BE2C (cell line): ENCODE results near the gene BMF.
"Not testable (repeated sequence)": the region's sequence is repeated elsewhere in the genome, so short reads cannot be mapped to it uniquely, and the experiment has no call there.

ENCODE experiments used
- DNase-seq: peaks from one replicate; pipeline ENCODE4 v3.0.0-alpha.2; 2020
- H3K27me3 ChIP-seq: fragments of 250-450 bp; sonication (Bioruptor Pico); 2 replicates; pipeline ENCODE4 v1.5.1; 2020; ENCODE audit warnings: mild to moderate bottlenecking
- H3K36me3 ChIP-seq: fragments of 250-450 bp; sonication (Bioruptor Pico); 2 replicates; pipeline ENCODE4 v1.5.1; 2020; ENCODE audit warnings: mild to moderate bottlenecking
- H3K4me1 ChIP-seq: fragments of 250-450 bp; sonication (Bioruptor Pico); 2 replicates; pipeline ENCODE4 v1.5.1; 2020
- H3K4me3 ChIP-seq: 2 replicates; pipeline ENCODE4 v1.5.1; 2011; ENCODE audit warnings: low read depth, low read length
- H3K9me3 ChIP-seq: fragments of 250-450 bp; sonication (Bioruptor Pico); 2 replicates; pipeline ENCODE4 v1.5.1; 2020
- CTCF ChIP-seq: IDR thresholded peaks from 2 replicates; pipeline ENCODE4 v1.5.1; 2012; ENCODE audit warnings: mild to moderate bottlenecking, low read depth, low read length

The BMF gene

GRCh38 chr15:40081691-40082194 lies 26.9 kb downstream of the BMF start:
- Histone ChIP-seq H3K36me3 (no peaks in the 10 kb centered on the region), H3K4me3 (peak overlapping the region; percentile 34), H3K4me1 (peaks cover 12% of the 10 kb centered on the region), H3K9me3 (no peaks in the 10 kb centered on the region), H3K27me3 (no peaks in the 10 kb centered on the region)
- TF ChIP-seq CTCF, result no peak
- peak; percentile 56 for DNase-seq

- Histone ChIP-seq H3K9me3 (no peaks in the 10 kb centered on the region), H3K36me3 (no peaks in the 10 kb centered on the region), H3K4me3 (no peak overlapping the region), H3K27me3 (no peaks in the 10 kb centered on the region), H3K4me1 (peaks cover 12% of the 10 kb centered on the region)
- TF ChIP-seq CTCF, result no peak
- DNase-seq, result no peak
Observed at GRCh38 chr15:40080847-40081246, 27.8 kb downstream of the BMF start.

GRCh38 chr15:40080104-40080503 lies 28.6 kb downstream of the BMF start:
- H3K4me3 ChIP-seq, result no peak overlapping the region
- peaks cover 10% of the 10 kb centered on the region for H3K4me1 ChIP-seq
- no peaks in the 10 kb centered on the region for H3K9me3 ChIP-seq
- no peaks in the 10 kb centered on the region for H3K27me3 ChIP-seq
- no peak for DNase-seq
- no peak for TF ChIP-seq CTCF
- H3K36me3 ChIP-seq, result no peaks in the 10 kb centered on the region

GRCh38 chr15:40079456-40079855 lies 29.2 kb downstream of the BMF start:
- Histone ChIP-seq H3K9me3 (no peaks in the 10 kb centered on the region), H3K27me3 (no peaks in the 10 kb centered on the region), H3K36me3 (no peaks in the 10 kb centered on the region), H3K4me1 (peaks cover 9% of the 10 kb centered on the region), H3K4me3 (no peak overlapping the region)
- TF ChIP-seq CTCF, result no peak
- no peak for DNase-seq

- H3K4me3 ChIP-seq, result no peak overlapping the region
- no peak for DNase-seq
- no peak for TF ChIP-seq CTCF
Observed at GRCh38 chr15:40075298-40076044, 33.2 kb downstream of the BMF start.

GRCh38 chr15:40074656-40075055 lies 34.0 kb downstream of the BMF start:
- H3K36me3 ChIP-seq, DNase-seq, H3K4me1 ChIP-seq, H3K4me3 ChIP-seq, H3K9me3 ChIP-seq, H3K27me3 ChIP-seq: not testable (repeated sequence)

More at GRCh38 chr15:40075298-40076044, 33.2 kb downstream of the BMF start:
- Histone ChIP-seq H3K27me3 (no peaks in the 10 kb centered on the region), H3K9me3 (no peaks in the 10 kb centered on the region), H3K36me3 (no peaks in the 10 kb centered on the region), H3K4me1 (peaks cover under 1% of the 10 kb centered on the region; the same call in 1 of the 2 replicates)

- H3K4me3 ChIP-seq, DNase-seq, H3K27me3 ChIP-seq, H3K9me3 ChIP-seq, H3K36me3 ChIP-seq: not testable (repeated sequence)
- H3K4me1 ChIP-seq, result peaks cover 12% of the 10 kb centered on the region
Observed at GRCh38 chr15:40073716-40074490, 34.8 kb downstream of the BMF start.
